VCaP (cell line): ENCODE measurements around the gene ATF7IP2.
"Not testable (repeated sequence)": the region's sequence is repeated elsewhere in the genome, so short reads cannot be mapped to it uniquely, and the experiment has no call there.

ENCODE experiments used
- H3K27ac ChIP-seq: fragments of 450-650 bp; 2 replicates; pipeline ENCODE4 v1.5.1; 2017
- CTCF ChIP-seq: fragments of 450-650 bp; conservative IDR thresholded peaks from 2 replicates; pipeline ENCODE4 v1.5.1; 2017; ENCODE audit warnings: mild to moderate bottlenecking, moderate library complexity

ATF7IP2 gene

GRCh38 chr16:10385725-10386516, at the start of gene ATF7IP2:
TSS of gene ATF7IP2 (plus strand) at chr16:10386061. CDS start at chr16:10430621, 44,560 bp downstream.
- H3K27ac ChIP-seq, result no peak within 1 kb of the TSS
- TF ChIP-seq CTCF, result no peak

- no peak overlapping the region for H3K27ac ChIP-seq
- TF ChIP-seq CTCF, result no peak
Observed at GRCh38 chr16:10338426-10338825, 47.4 kb upstream of the ATF7IP2 start.

GRCh38 chr16:10339777-10340732, 45.8 kb upstream of the ATF7IP2 start:
- H3K27ac ChIP-seq, result no peak overlapping the region
- TF ChIP-seq CTCF, result no peak

- TF ChIP-seq CTCF, result no peak
- no peak overlapping the region for H3K27ac ChIP-seq
Observed at GRCh38 chr16:10343124-10343760, 42.6 kb upstream of the ATF7IP2 start.

GRCh38 chr16:10344699-10345098, 41.2 kb upstream of the ATF7IP2 start:
- H3K27ac ChIP-seq, result not testable (repeated sequence)

- H3K27ac ChIP-seq, result no peak overlapping the region
- no peak for TF ChIP-seq CTCF
Observed at GRCh38 chr16:10345629-10346028, 40.2 kb upstream of the ATF7IP2 start.

- H3K27ac ChIP-seq, result no peak overlapping the region
- TF ChIP-seq CTCF, result no peak
Observed at GRCh38 chr16:10349851-10350250, 36.0 kb upstream of the ATF7IP2 start.
